Limb (tissue), 2 donors: ENCODE measurements around the gene COL8A2.

Experiments
- DNase-seq, 2 donors: peaks; one replicate each; pipeline ENCODE4 v3.0.0-alpha.2; 2016; ENCODE audit errors: extremely low spot score in 2 of 2

The COL8A2 gene

GRCh38 chr1:36115200-36115669 is 9.8 kb downstream of the COL8A2 start:
- DNase-seq, result peak; percentile 65 to 79

GRCh38 chr1:36114371-36114770 is 10.7 kb downstream of the COL8A2 start:
- no peak for DNase-seq

DNA sequence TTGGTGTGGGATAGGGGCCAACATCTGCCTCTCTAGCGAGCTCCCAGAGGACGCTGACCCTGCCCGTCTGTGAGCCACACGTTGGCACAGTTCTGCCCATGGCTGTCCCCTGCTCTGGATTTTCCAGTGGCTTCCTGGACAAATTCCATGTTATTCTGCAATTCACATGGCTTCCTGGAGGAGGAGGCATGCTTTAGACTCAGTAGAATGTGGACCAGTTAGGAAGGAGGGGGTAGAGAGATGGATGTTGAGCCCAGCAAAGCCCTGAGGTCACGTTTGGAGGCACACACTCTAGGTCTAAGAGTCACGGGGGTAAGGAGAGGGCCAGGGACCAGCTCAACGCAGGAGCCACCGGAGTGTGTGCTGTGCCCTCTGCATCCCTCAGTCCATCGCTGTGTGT is 12.2 kb downstream of the COL8A2 start:
- no peak for DNase-seq

- no peak for DNase-seq
Measured at GRCh38 chr1:36111151-36111550, 13.9 kb downstream of the COL8A2 start.

GRCh38 chr1:36109041-36109679 is 15.9 kb downstream of the COL8A2 start:
- no peak for DNase-seq

DNA sequence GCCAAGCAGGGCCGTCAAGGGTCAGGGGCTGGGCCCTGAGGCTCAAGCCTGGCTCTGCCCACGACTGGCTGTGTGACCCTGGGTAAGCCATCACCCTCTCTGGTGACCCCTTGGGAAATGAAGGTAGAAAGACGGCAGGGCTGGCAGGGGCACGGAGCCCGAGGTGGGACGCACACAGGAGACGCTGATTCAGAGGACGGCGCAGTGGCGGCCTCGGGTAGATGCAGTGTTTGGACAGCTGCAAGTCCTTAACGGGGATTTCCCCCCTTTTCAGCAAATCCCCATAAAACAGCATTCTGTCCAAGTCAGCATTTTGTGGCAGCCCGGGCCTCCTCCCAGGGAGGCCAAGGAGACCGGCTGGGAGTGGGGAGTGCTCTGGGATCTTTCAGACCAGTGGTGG is 16.7 kb downstream of the COL8A2 start:
- peak in 1 of 2 donors; percentile 56 for DNase-seq

- no peak for DNase-seq
Measured at GRCh38 chr1:36107394-36107793, 17.6 kb downstream of the COL8A2 start.

DNA sequence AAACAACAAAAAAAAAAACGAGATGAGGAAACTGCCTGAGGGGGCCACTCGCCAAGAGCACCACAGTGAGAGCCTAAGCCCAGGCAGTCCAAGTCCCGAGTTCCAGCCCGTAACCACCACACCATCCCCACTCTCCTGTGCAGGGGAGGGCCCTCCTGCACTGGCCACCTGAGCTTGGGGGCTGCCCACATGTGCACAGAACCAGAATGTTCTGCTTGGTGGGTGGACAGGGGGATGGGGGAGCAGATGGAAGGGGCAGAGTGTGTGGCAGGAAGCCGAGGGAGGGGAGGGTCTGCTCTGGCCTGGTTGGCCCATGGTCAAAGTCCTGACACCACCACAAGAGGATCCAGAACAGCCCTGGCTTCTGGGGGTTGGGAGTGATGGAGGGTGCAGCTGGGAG is 18.8 kb downstream of the COL8A2 start:
- DNase-seq, result no peak

DNA sequence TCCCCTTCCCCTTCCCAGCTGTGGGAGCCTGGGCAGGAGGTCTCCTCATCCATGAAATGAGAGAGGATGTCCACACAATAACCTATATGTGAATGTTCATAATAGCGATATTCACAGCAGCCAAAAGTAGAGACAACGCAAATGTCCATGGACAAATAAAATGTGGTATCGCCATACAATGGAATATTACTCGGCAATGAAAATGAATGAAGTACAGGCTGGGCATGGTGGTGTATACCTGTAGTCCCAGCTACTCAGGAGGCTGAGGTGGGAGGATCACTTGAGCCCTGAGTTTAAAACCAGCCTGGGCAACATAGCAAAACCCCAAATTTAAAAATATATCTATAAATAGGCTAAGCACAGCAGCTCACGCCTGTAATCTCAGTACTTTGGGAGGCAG is 23.5 kb downstream of the COL8A2 start:
- DNase-seq, result no peak

DNA sequence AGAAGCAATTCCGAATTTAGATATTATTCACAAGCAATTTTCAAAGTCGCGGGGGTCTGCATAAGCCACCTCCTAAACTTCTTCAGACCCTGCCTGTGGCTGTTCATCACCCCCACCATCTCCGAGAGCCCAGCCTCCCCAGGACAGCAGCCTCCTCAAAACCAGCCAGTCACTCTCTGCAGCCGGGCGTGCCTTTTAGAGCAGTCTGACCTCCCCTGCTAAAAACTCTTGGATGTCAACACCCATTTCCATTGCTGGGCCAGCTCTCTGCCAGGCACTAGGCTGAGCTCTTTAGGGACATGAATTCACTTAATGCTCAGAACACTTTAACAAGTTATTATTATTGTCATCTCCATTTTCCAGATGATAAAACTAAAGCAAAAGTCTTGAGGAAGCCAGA is 24.6 kb downstream of the COL8A2 start:
- DNase-seq, result no peak

- DNase-seq, result peak; percentile 57 to 90
Measured at GRCh38 chr1:36099681-36100341, 25.2 kb downstream of the COL8A2 start.

- DNase-seq, result no peak
Measured at GRCh38 chr1:36098650-36099365, 26.2 kb downstream of the COL8A2 start.

- no peak for DNase-seq
Measured at GRCh38 chr1:36097693-36098585, 27.1 kb downstream of the COL8A2 start.

GRCh38 chr1:36096500-36097432 is 28.3 kb downstream of the COL8A2 start:
- no peak for DNase-seq

DNA sequence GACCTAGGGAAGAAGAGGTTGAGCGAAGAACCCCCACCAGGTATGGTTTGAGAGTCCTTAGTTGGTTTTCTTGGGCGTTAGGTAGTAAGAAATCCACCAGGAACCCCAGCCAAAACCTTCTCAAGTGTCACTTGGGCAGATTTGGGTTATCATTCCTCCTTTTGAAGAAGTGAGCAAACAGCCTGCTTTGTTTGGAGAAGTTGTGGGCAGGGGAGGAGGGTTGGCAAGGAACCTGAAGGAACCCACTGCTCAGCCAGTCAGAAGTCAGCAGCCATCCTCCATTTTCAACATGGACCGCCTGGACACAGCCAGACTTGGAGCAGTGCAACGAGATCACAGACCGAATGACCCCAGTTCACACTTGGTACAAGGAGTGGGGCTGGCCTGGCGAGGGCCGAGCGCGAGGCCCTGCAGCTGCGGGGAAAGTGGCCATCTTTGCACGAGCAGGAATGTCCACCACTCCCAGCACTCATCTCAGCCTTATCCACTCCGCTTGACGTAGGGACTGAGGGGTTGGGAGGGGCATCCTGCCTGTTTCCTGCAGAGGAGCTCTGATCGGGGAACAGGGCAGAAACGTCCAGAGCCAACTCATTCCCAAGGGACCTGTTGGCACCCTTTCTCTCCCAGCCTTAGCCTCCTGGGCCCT is 29.1 kb downstream of the COL8A2 start:
- DNase-seq, result peak in 1 of 2 donors; percentile 34

DNA sequence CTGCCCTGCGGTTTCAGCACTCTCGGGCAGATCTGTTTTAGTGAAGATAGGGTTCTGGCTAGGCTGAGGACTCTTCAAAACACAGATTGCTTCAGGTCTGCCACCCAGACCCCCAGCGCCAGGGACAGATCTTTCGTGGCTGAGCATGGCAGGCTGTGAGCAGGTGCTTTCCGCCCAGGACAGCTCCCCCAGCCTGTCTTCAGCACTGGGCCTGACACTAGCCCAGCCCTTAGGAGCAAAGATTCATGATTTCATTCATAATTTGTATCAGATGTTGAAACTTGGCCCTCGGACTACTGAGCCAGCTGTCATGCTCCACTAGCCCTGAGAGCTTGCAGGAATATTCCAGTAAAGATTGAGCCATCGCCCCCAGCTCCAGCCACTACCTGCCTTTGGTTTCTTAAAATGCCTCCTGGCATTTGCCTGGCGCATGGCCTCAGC is 30.4 kb downstream of the COL8A2 start:
- no peak for DNase-seq

DNA sequence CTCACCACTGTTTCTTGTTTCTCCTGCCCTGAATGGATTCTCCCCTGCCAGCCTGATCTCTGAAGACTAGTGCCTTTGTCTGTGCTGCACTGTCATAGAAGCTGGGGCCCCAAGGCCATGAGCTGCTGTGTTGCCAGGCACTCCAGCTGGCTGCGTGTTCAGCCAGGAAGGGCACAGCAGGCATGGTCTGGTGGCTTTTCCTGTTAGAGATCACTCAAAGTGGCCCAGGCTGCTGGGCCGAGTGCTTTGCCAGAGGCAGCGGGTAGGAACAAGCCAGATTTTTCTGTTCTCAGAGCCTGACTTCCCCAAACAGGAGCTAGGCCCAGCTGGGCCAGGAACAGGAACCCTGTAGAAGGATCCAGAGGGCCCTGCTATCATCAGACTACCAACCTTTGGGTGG is 31.1 kb downstream of the COL8A2 start:
- DNase-seq, result no peak

GRCh38 chr1:36093226-36093625 is 31.8 kb downstream of the COL8A2 start:
- no peak for DNase-seq

- DNase-seq, result no peak
Measured at GRCh38 chr1:36092798-36093185, 32.2 kb downstream of the COL8A2 start.
